Neural cell (in vitro differentiated cells): Measurements from ENCODE around the gene TOMM22.

ENCODE experiments used
- CTCF ChIP-seq: fragments of 450-650 bp; IDR thresholded peaks from 2 replicates; pipeline ENCODE4 v1.5.1; 2014; ENCODE audit warnings: antibody characterized with exemption, mild to moderate bottlenecking, moderate library complexity; ENCODE audit not compliant: poor library complexity, severe bottlenecking
- MXI1 ChIP-seq: fragments of 450-650 bp; conservative IDR thresholded peaks from 2 replicates; pipeline ENCODE4 v1.6.1; 2014; ENCODE audit warnings: antibody characterized with exemption, mild to moderate bottlenecking; ENCODE audit not compliant: poor library complexity, severe bottlenecking

- no peak for TF ChIP-seq CTCF
- TF ChIP-seq MXI1, result no peak
Measured at GRCh38 chr22:38704654-38705234, 23.0 kb downstream of the TOMM22 start.
